ENCODE measurements around the gene CHST6. TPM values are rescaled to one million over a fixed set of nuclear protein-coding genes. Genes with fewer than 3 reads are reported as not detected.
"Not testable (repeated sequence)": the region's sequence is repeated elsewhere in the genome, so short reads cannot be mapped to it uniquely, and the experiment has no call there.

CHST6 gene
- total RNA-seq, 1 donor from 2014 or later = 4.6 TPM

GRCh38 chr16:75433732-75434413, 61.4 kb downstream of the CHST6 start:
- peak; percentile 80 for ATAC-seq

DNA sequence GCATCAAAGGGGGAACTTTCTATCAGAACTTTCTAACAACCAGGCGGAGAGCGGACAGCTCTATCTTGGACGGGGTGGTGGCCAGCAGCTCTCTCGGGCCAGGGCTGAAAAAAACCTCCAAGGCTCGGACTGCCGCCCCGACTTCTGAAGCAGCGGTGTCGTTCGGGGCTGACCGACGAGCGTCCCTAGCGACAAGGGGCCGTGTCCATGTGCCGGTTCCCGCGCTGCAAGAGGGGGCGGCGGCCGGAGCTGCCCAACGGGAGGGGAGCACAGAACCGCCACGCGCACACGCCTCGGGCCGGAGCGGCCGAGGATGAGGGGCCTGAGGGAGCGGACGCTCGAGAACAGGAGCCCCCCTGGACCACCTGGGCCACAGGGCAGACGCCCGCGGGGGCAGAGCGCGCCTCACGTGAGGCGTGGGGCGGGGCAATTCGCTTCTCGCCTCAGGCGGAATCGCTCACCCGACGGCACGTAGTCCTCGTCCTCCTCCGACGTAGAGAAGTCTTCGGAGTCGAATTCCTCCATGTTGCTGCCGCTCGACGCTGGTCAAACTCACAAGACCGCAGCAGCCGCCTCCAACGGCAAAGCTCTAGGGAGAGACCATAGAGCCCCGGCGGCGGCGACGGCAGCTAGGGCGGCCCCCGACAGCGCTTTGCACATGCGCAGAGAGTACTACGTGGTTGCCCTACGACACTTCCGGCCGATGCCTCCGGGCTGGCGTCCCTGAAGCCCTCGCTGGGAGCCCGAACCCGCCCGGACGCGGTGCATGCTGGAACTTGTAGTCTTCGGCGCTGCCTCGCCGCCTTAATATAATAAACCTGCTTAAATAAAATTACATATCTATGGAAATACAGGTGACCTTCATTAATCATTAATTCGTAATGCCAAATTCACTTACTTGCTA, 62.2 kb downstream of the CHST6 start, which contains the start of gene CFDP1:
TSS of gene CFDP1 (minus strand) at position 676 of the 904 bp plus-strand sequence. CDS start at position 525, 151 bp downstream.
- ATAC-seq = peak; percentile 98

DNA sequence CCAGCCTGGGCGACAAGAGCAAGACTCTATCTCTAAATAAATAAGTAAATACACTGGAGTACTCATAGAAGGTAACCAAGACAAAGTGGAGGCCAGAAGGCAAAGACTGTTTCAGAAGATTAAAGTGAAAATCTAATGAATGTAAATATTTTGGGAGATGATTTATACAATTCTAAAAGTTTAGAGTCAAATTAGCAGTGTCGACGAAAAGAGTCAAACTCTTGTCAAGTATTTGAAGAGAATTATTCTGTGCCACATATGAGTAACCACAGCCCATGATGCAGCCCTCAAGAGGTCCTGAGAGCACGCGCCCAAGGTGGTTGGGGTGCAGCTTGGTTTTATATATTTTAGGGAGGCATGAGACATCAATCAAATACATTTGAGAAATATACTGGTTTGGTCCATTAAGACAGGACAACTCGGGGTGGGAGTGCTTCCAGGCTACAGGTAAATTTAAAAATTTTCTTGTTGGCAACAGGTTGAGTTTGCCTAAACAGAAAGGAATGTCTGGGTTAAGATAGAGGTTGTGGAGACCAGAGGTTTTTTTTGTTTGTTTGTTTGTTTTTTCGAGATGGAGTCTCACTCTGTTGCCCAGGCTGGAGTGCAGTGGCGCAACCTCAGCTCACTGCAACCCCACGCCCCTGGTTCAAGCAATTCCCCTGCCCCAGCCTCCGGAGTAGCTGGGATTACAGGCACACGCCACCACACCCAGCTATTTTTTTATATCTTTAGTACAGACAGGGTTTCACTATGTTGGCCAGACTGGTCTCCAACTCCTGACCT, 65.4 kb downstream of the CHST6 start:
- ATAC-seq = no peak

- ATAC-seq = not testable (repeated sequence)
These were observed 68.7 kb downstream of the CHST6 start for GRCh38 chr16:75426524-75426923.

DNA sequence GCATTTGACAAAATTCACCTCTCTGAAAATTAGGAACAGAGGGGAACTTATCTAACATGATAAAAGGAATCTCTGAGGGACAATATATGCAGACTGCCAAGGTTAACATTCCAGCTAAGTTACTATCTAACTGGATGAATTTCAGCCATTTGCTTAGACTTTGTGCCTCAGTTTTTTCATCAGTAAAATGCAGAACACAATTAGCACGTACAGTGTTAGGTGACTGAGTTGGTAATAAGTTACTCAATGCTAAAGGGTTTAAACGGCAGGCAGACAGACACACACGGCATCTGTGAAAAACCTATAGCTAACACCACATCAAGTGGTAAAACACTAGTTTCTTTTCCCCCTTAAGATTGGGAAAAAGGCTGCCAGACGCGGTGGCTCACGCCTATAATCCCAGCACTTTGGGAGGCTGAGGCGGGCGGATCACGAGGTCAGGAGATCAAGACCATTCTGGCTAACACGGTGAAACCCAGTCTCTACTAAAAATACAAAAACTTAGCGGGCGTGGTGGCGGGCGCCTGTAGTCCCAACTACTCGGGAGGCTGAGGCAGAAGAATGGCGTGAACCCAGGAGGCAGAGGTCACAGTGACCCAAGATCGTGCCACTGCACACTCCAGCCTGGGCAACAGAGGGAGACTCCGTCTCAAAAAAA, 71.0 kb downstream of the CHST6 start:
- not testable (repeated sequence) for ATAC-seq

DNA sequence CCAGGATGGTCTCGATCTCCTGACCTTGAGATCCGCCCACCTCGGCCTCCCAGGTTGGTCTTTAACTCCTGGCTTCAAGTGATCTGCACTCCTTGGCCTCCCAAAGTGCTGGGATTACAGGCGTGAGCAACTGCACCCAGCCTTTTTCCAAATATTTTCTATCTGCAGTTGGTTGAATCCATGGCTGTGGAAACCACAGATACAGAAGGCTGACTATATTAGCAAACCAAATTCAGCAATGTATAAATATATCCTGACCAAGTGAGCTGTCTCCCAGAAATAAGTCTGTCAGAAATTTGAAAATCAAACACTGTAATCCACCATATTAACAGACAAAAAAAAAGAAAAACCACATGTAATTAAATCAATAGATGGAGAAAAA, 71.5 kb downstream of the CHST6 start:
- ATAC-seq = no peak

Other genes with a start within 250 kb of the CHST6 start
- 33.0 TPM for gene BCAR1, start 243.8 kb downstream of the CHST6 start, total RNA-seq
- gene CFDP1, start 61.9 kb downstream of the CHST6 start, total RNA-seq = 33.5 TPM
- 11.1 TPM for gene TMEM170A, start 30.8 kb downstream of the CHST6 start, total RNA-seq
- gene CHST5, start 40.7 kb upstream of the CHST6 start, total RNA-seq = not detected
- gene TMEM231, start 60.8 kb upstream of the CHST6 start, total RNA-seq = 3.1 TPM
- gene GABARAPL2, start 70.9 kb upstream of the CHST6 start, total RNA-seq = 47.7 TPM
- 25.5 TPM for gene ADAT1, start 127.8 kb upstream of the CHST6 start, total RNA-seq
- gene KARS1, start 152.2 kb upstream of the CHST6 start, total RNA-seq = 91.9 TPM
- 23.4 TPM for gene TERF2IP, start 152.3 kb upstream of the CHST6 start, total RNA-seq
- not detected for gene CPHXL2, start 181.6 kb upstream of the CHST6 start, total RNA-seq
- not detected for gene DUXB, start 206.0 kb upstream of the CHST6 start, total RNA-seq
- gene CPHXL, start 231.0 kb upstream of the CHST6 start, total RNA-seq = not detected

Measured in esophagus mucosa (tissue), 1 donor.